Adrenal gland (tissue), 12 donors: ENCODE data around the gene FOXN1. TPM values are rescaled to one million over a fixed set of nuclear protein-coding genes. Genes with fewer than 3 reads are reported as not detected.

ENCODE experiments used
- DNase-seq, 7 donors: peaks; one replicate each; pipeline ENCODE4 v3.0.0-alpha.2; 2019 to 2020
- H3K27ac ChIP-seq, 5 donors: fragments of 200-600 bp; sonication (generic) in 4 of 5; 1 replicate in 3 of 5; 2 replicates in 2 of 5; pipeline versions ENCODE4 v1.5.1 to v1.8.0; 2016 to 2020; ENCODE audit warnings: mild to moderate bottlenecking in 1 of 5
- H3K27me3 ChIP-seq: fragments of 200-600 bp; 2 replicates; pipeline ENCODE4 v1.8.0; 2021
- H3K36me3 ChIP-seq, 2 donors: fragments of 200-600 bp; replicated peaks in 1 of 2; 1 replicate in 1 of 2; 2 replicates in 1 of 2; pipeline versions ENCODE4 v1.5.1 to v1.8.0; 2018 to 2022
- H3K4me1 ChIP-seq, 2 donors: fragments of 200-600 bp; replicated peaks in 1 of 2; 1 replicate in 1 of 2; 2 replicates in 1 of 2; pipeline versions ENCODE4 v1.5.1 to v1.8.0; 2018 to 2021
- H3K4me3 ChIP-seq, 4 donors: fragments of 200-600 bp; sonication (generic) in 3 of 4; one replicate each; pipeline ENCODE4 v1.5.1; 2016 to 2018
- H3K9me3 ChIP-seq, 3 donors: fragments of 200-600 bp; sonication (generic) in 1 of 3; replicated peaks in 1 of 3; 1 replicate in 2 of 3; 2 replicates in 1 of 3; pipeline versions ENCODE4 v1.5.1 to v1.8.0; 2016 to 2021
- CTCF ChIP-seq, 6 experiments: fragments of 450-650 bp in 4 of 6; fragments of 200-600 bp in 2 of 6; sonication (generic) in 1 of 6; IDR thresholded peaks; 1 replicate in 5 of 6; 2 replicates in 1 of 6; pipeline versions ENCODE4 v1.5.1 to v1.8.0; 2016 to 2021; ENCODE audit warnings: antibody characterized with exemption in 6 of 6, mild to moderate bottlenecking in 2 of 6, moderate library complexity in 1 of 6
- POLR2A ChIP-seq, 2 donors: fragments of 450-650 bp; IDR thresholded peaks; one replicate each; pipeline ENCODE4 v1.6.1; 2017; ENCODE audit warnings: antibody characterized with exemption in 2 of 2, mild to moderate bottlenecking in 2 of 2, moderate library complexity in 1 of 2
- WGBS, 4 donors: extraction: QIAGEN DNeasy Blood & Tissue Kit in 2 of 4; methylation state at CpG; one replicate each; pipeline versions ENCODE4 v1.1.5 to v1.1.7; 2013 to 2017; 5-methylcytosine and 5-hydroxymethylcytosine counted together
- intact Hi-C, 2 donors: fragments of 100-400 bp; cut with DNase I; formaldehyde crosslinking; loops; one replicate each; pipeline versions ENCODE4 v1.14.1 to v1.15.0; 2022 to 2023
- polyA plus RNA-seq, 3 donors: library from polyadenylated mRNA; stranded (reverse); fragments of 200-250 nt in 2 of 3; fragments of 350-450 nt in 1 of 3; fragmentation: Illumina TruSeq in 1 of 3; extraction: RNeasy Lipid Tissue Mini Kit (QIAGEN cat#74804) in 1 of 3; gene quantifications; one replicate each; pipeline ENCODE4 v1.2.3, GENCODE V29; 2013 to 2014
- total RNA-seq, 9 donors: library from RNA; depleted of rRNA in 4 of 9; stranded (reverse); fragments of >200 nt in 4 of 9; fragments of 120-200 nt in 1 of 9; fragmentation: NEBNext Ultra II Directional in 1 of 9; extraction: Animal tissue kit (Norgen Biotek cat#: 25700) in 1 of 9; gene quantifications; one replicate each; pipeline versions ENCODE4 v1.1.0 to v1.2.4, GENCODE V29; 2013 to 2023
- donor health status: healthy with polysubstance abuse.
- donor health status: Bipolar disorder and iron deficiency.
- donor health status: DM: yes; HTN: yes; CAD: no.
- donor health status: DM: no; HTN: no; CAD: no.
- donor health status: DM: no; HTN: no; CAD: no.
- donor health status: DM: yes; HTN: yes; CAD: no.

Gene FOXN1
- total and polyA plus RNA-seq, 12 donors, result 0.06 TPM; not detected in 11

DNA sequence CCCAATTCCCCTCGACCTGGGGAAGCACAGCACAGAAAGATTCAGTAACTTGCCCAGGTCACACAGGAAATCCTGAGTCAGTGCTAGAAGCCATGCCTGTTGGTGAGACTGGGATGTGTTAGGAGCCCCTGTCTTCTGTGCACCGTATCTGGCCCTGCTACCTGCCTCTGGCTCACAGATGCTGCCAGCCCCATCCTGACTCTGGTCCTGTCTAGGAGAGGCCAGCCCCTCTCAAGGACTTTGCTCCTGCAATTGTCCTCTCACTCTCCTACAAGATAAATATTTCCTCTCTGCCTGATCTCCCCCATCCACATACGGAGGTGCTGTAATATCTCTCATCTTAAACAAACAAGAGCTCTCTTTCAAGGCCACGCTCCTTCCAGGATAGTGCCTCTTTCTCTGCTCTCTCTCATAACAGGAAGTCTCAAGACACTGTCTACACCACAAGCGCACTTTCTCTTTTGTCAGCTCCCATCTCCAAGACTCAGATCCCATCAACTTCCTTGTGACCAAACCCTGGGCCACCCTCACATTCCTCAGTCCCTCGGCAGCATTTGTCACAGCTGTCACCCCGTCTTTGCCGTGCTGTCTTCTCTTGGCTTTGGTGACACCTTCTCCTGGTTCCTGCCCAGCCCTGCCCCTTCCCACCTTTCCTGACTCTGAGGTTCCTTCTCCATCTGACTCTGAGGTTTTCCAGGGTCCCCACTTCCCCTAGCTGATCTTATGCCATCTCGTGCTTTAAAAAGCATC lies 30.8 kb upstream of the FOXN1 start:
- 46 to 58% (median 51%) methylated on average over 9 of the region's 9 CpGs for WGBS, 4 donors
- no peak for DNase-seq
- intact Hi-C loops, result no loop called here

DNA sequence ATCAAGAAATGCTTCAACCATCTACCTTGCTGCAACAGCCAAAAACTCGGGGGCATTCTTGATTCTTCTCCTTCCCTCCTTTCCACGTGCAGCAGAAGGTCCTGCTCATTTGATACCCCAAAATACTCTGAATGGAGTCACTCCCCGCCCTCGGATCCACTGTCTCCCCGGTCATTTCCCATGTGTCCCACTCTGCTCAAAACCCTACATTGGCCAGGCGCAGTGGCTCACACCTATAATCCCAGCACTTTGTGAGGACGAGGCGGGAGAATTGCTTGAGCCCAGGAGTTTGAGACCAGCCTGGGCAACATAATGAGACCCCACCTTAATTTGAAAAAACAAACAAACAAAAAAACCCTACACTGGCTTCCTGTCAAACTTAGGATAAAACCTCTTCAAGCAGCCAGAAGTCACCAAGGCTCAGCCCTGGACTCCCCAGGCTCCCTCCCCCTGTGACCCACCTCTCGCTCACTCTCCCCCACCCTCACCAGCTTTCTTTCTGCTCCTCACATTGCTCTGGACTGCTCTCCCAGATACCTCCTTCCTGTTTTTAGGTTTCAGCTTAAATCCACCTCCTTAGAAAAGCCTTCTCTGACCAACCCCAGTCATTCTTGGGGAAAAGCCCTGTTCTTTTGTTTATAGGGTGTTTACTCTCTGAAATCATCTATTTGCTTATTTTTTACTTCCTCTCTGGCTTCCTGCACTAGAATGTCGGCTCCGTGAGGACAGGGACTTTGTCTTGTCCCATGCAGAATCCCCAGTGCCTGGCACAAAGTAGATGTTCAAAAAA lies 29.9 kb upstream of the FOXN1 start:
- Histone ChIP-seq H3K36me3 (no peaks in the 10 kb centered on the region), H3K27me3 (no peaks in the 10 kb centered on the region), H3K4me1 (no peaks in the 10 kb centered on the region), H3K4me3 (no peak overlapping the region), H3K27ac (no peak overlapping the region), H3K9me3 (no peaks in the 10 kb centered on the region)
- TF ChIP-seq POLR2A (IDR thresholded peaks at IDR 0.05), result no peak
- no peak for TF ChIP-seq CTCF (IDR thresholded peaks at IDR 0.05)
- 77 to 84% (median 83%) methylated on average over 11 of the region's 11 CpGs for WGBS, 4 donors
- no peak for DNase-seq
- intact Hi-C loops, result no loop called here

More for the DNA sequence above, 30.8 kb upstream of the FOXN1 start:
- Histone ChIP-seq H3K4me3 (no peak overlapping the region), H3K4me1 (no peaks in the 10 kb centered on the region), H3K27ac (no peak overlapping the region), H3K27me3 (no peaks in the 10 kb centered on the region), H3K36me3 (no peaks in the 10 kb centered on the region), H3K9me3 (no peaks in the 10 kb centered on the region)
- no peak for TF ChIP-seq CTCF (IDR thresholded peaks at IDR 0.05)

- H3K9me3 ChIP-seq, result no peaks in the 10 kb centered on the region
- no peaks in the 10 kb centered on the region for H3K36me3 ChIP-seq
- H3K27ac ChIP-seq, result no peak overlapping the region
- intact Hi-C loops, result no loop called here
- no peak for DNase-seq
- no peak overlapping the region for H3K4me3 ChIP-seq
- no peak for TF ChIP-seq CTCF (IDR thresholded peaks at IDR 0.05)
- no peak for TF ChIP-seq POLR2A (IDR thresholded peaks at IDR 0.05)
- H3K4me1 ChIP-seq, result no peaks in the 10 kb centered on the region
- WGBS, 4 donors, result 83 to 93% (median 86%) methylated on average over 6 to 7 of the region's 7 CpGs
- no peaks in the 10 kb centered on the region for H3K27me3 ChIP-seq
Measured at GRCh38 chr17:28477928-28478327, 28.2 kb upstream of the FOXN1 start.

DNA sequence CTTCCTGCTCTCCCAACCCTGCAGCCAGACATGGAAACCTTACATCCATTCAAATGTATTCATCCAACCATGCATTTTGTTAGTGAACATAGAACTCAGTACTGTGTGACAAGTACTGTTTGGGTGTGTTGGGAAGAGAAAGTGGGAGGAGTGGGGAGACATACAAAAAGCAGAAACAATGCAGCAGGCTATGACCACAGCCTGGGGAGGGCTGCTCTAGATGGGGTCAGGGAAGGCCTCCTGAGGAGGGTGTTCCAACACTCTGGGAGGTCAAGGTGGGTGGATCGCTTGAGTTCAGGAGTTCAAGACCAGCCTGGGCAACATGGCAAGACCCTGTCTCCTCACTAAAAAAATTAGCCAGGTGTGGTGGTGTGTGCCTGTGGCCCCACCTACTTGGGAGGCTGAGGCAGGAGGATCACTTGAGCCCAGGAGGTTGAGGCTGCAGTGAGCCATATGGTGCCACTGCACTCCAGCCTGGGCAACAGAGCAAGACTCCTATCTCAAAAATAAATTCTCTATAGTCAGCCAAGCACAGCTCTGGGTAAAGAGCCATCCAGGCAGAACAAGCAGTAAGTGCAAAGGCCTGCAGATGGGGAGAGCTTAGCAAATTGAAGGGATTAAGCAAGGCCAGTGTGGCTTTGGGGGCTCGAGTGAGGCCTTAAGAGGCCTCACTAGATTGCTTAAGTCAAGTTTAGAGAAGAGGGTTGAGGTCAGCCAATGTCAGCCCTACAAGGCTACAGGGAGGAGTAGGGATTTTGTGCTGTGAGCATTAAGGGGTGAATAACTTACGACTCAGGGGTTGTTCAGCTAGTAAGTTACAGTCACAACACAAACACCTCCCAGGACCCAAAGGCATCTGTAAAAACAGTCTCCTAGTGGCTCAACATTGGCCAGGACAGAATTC lies 27.2 kb upstream of the FOXN1 start:
- no peak overlapping the region for H3K27ac ChIP-seq
- H3K27me3 ChIP-seq, result no peaks in the 10 kb centered on the region
- no peaks in the 10 kb centered on the region for H3K9me3 ChIP-seq
- 64 to 77% (median 67%) methylated on average over 3 of the region's 3 CpGs for WGBS, 4 donors
- H3K36me3 ChIP-seq, result no peaks in the 10 kb centered on the region
- intact Hi-C loops, result no loop called here
- no peaks in the 10 kb centered on the region for H3K4me1 ChIP-seq
- no peak for TF ChIP-seq POLR2A (IDR thresholded peaks at IDR 0.05)
- TF ChIP-seq CTCF (IDR thresholded peaks at IDR 0.05), result no peak
- DNase-seq, result no peak
- no peak overlapping the region for H3K4me3 ChIP-seq
